ENCODE results near the gene TRRAP.

- TF ChIP-seq CTCF (IDR thresholded peaks at IDR 0.05): no peak
- TF ChIP-seq POLR2A (IDR thresholded peaks at IDR 0.05): no peak
These were observed 127.4 kb downstream of the TRRAP start for GRCh38 chr7:99005776-99006175.
